HG02943 (cell line): ENCODE measurements around the gene UQCR11.
A peak's percentile ranks its signal among the peaks of the same experiment; 100 is the strongest.

ENCODE experiments used
- ATAC-seq: cut with Tn5 transposase; IDR thresholded peaks from one replicate; pipeline ENCODE4 v1.9.1; 2021; ENCODE audit warnings: mild to moderate bottlenecking, low read depth, moderate library complexity; ENCODE audit not compliant: unreplicated experiment

The UQCR11 gene

DNA sequence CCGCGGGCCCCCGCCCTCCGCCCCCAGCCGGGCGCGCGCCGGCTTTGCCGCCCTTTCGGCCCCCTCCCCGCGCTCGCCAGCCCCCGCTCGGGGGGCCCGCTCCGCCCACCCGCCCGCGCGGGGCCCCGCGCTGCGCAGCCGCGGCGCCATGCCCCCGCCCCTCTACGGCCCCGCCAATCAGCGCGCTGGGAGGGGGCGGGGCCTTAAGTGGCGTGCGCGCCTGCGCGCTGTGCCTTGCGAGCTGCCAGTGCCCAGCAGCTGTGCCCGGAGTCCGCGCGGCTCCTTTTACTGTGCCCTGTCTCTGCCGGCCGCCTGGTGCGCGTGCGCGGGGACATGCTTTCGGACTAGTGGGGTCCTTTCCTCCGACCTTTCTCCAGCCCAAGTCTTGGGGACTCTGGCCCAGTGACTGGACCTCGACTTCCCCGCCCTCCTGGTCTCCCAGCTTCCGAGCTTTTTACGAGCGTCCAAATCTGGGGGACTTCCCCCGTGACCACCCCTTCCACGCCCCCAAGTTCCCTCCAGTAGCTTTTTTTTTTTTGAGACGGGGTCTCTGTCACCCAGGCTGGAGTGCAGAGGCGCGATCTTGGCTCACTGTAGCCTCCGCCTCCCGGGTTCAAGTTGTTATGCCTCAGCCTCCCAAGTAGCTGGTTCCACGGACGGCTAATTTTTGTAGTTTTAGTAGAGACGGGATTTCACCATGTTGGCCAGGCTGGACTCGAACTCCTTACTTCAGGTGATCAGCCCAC lies 12.3 kb downstream of the UQCR11 start, which contains the start of gene MBD3:
Gene MBD3, minus strand, starts transcription at position 111 of the 746 bp plus-strand sequence. CDS start 234 bp downstream, outside the sequence.
- peak; percentile 55 for ATAC-seq

DNA sequence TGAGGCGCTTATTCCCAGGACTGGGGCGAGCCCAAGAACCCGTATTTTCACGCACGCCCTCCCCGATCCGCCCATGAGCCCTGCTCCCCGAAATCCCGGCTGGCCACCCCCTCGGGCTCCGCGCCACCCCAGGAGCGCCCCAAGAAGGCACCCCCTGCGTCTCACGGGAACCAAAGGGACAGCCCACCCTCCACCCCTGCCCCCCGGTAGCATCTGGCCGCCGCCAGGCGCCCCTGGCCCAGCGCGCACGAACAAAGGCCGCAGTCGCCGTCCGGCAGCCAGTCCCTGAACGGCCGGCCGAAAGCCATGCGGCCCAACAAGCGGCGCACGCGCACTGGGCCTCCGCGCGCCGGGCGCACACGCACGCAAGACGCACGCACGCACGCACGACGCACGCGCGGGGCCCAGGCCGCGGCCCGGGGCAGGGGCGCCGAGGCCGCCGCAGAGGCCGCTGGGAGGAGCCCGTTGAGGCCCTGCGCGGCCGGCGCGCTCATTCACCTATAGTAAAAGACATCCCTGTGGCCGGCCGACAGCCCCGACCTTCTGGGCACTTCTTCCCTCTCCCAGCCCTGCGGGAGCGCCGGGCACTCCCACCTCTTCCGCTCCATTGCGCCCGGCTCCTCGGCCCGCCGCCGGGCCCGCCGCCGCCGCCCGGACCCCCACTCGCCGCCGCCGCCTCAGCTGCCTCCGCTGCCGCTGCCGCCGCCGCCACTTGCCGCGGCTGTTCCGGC lies 13.1 kb downstream of the UQCR11 start:
- peak; percentile 60 for ATAC-seq

DNA sequence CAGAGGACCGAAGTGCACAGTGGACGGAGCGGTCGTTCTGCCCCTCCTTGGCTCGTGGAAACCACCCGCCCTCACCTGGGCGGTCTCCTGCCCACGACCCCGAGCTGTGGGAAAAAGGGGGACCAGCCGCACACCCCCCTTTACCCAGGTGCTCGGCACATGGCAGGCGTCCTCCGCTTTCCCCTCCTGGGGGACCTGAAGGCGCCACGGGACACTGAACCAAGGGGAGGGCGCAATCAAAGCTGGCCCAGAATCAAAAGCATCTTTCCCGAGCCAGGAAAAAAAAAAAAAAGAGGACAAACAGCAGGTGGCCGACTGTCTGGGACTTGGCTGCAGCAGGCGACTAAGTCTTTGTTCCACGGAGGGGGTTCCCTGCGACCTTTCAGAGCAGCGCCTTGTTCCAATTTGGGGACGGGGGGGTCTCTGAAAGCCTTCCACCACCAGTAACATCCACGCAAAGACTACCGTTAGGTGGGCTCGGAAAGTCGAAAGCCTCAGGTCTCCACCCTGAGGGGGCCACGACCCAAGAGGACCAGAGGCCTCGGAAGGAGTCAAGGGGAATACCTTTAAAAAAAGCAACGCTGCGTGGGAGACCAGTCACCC lies 13.7 kb downstream of the UQCR11 start:
- ATAC-seq = no peak

DNA sequence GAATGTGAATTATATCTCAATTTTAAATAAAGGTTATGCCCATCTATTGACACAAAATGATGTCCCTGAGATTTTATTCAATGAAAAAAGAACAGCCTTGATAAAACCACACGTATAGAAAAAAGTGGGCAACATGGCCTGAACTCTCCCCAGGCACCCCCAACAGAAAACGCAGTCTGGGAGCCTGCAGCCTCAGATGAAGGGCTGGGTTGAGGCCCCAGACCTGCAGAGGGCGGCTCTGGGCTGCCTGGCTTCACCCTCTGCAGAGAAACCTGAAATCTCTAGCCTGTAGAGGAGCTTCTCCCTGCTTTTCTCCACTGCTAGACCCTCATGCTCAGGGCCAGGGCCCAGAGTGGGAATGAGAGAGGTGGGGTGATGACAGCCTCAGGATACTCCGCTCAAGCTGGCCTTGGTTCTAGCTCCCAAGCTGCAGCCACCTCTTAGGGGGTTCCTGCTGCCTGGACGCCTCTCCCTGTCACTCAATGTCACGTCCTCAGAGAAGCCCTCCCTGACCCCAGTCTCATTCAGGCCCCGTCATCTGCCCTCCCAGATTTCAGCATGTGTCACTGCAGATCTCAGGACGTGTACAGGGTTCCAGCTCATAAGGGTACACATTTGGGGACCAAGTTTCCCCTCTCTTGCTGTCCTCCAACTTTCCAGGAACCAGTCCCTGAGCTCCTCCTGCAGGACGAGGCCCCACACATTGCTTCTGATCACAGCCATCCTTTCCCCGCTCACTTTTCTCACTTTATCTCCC lies 14.4 kb downstream of the UQCR11 start:
- ATAC-seq = no peak

DNA sequence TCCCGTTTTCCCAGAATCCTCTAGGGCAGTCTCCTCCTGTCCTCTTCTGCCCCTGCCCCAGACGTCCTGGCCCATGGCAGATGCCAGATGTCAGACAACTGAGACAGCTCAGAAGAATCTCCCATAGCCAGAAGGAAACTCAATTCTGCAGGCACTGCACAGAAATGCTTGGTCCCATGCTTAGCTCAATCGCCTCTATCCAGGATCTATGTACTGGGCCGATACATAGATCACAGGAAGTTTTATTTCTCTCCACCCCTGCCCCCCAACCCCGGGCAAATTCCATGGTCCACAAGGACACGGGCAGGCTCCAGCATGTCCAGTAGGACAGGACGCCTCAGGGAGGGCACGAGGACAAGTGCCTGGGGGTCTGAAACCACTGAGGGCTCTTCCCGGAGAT lies 17.4 kb downstream of the UQCR11 start:
- no peak for ATAC-seq

DNA sequence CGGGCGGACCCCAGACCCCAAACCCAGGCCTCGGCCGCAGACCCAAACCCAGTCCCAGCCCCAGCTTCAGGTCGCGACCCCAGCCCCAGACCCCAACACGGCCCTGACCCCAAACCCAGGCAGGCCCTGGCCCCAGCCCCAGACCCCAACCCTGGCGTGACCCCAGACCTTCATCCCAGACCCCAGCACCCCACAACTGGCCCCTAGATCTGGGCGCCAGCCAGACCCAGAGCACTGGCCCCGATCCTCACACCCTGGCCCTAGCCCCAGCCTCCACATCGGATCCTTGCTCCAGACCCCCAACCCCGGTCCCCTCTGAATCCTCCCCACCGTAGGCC lies 20.1 kb downstream of the UQCR11 start:
- no peak for ATAC-seq

DNA sequence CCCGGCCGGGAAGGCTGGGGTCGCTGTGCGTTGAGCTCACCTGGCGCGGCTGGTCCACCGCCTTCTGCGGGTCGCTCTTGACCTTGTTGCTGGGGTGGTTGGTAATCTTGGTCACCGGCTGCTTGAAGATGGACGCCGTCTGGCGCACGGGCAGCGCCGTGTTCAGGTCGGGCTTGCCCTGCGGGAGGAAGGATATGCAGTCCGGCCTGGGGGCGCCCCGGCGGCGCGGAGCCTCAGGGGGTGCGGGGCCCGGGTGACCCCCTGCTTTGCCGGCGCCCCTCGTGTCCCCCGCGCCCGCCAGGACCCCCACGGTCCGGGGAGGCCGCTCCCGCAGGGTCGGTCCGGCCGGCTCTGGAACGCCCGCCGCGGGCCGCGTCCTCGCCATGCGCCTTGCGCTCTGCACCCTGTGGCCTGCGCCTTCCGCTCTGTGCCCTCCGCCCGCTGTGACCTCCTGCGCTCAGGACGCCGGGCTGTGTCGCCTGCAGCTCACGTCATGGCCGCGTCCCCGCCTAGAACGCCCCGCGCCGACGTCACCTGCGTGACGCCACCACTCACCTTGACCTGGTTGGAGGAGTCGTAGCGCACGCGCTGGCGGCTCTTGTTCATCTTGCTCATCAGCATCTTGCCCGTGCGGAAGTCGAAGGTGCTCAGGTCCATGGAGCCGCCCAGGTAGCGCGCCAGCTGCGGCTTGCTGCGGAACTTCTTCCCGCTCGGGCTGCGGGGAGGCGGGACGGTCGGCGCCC lies 20.6 kb downstream of the UQCR11 start:
- ATAC-seq = no peak

DNA sequence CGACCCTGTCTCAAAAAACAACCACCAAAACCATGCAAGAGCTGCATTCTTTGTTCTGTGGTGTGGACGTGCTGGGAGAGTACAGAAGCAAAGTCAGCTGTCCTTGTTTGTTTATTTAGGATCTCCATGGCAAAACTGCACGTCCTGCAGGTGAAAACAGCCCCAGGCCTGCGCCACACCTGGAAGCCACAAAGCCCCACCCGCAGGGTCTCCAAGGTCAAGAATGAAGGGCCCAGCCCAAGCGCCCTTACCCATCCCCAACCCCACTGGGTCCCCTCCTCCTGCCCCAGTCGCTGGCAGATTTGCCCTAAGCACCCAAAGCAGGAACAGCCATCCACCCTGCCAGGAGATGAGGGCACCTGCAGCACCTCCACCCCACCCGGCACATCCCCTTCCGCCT lies 23.1 kb downstream of the UQCR11 start:
- ATAC-seq = no peak

DNA sequence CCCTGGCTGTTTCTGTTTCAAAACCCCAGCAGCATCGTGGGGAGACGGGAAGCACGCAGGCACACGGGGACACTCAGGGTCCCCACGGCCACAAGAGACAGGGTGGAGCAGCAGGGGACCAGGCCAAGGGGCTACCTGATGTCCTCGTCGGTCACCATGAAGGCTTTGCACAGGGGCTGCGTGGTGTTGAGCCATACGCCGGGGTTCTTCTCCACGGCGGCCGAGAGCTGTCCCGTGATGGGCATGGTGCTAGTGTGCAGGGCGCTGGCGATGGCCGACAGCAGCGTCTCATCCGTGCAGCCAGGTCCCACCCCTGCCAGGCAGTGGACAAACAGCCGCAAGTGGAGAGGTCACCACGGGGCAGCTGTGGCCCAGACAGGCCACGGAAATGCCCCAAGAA lies 24.3 kb downstream of the UQCR11 start:
- ATAC-seq = no peak

DNA sequence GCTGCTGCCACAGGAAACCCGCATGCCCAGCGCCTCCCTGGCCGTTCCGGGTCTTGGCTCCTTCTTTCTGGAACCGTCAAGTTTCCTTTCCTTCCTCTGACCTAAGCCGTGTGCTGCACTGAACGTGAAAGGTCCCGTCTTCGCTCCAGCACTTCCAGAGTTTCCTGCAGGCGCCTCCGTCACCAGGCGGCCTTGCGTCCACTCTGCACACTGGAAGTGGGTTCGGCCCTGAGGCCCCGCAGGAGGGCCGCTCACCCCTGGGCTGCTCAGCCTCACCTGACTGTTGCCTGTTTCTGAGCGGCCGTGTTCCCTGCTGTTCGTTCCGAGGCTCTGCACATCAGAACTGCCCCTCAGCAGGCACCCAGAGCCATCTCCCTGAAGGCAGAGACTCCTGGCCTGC lies 24.9 kb downstream of the UQCR11 start:
- no peak for ATAC-seq

DNA sequence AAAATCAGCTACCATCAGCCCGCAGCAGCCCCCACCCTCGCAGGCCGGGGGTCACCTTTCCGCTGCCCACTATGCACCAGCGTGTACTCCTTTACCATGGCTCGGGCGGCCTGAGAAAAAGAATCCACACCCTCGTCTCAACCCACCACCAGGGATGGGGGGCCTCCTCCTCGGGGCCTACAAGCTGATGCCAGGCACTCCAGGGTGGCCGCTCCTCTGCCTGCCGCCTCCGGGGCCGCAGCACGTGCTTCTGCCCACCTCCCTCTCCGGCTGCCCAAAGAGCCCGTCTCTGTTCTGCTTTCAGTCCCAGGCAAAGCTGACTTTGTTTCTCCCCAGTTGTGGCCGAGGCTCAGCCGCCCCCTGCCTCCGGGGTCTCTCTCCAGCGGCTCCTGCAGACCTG lies 26.0 kb downstream of the UQCR11 start:
- no peak for ATAC-seq

DNA sequence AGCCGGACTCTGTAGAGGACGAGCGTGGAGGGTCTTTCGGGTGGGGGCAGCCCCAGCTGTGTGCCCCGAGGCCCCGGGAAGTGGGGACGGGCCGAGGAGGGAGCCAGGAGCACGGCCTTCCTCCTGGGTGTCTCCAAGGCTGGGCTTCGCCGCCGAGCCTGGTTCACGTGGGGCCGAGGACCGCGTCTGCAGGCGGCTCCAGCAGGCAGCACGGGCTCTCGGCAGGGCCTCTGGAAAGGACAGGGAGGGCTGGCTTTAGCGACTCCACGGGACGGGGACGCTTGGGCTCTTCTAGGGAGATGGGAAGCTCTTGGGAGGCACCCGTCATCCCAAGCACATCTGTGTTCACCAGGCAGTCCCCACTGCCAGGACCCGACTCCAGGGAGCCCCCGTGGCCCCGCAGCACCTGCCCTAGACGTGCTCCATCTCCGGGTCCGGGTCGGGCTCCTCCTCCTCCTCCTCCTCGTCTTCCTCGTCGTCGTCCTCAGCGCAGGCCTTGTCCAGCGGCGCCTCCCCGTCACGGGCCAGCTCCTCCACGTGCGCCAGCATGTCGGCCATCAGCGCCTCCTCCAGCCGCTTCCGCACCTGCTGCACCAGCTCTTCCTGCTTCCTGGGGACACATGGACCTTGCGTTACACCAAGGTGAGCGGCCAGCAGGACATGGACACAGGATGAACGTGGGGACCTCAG lies 27.2 kb downstream of the UQCR11 start:
- no peak for ATAC-seq

DNA sequence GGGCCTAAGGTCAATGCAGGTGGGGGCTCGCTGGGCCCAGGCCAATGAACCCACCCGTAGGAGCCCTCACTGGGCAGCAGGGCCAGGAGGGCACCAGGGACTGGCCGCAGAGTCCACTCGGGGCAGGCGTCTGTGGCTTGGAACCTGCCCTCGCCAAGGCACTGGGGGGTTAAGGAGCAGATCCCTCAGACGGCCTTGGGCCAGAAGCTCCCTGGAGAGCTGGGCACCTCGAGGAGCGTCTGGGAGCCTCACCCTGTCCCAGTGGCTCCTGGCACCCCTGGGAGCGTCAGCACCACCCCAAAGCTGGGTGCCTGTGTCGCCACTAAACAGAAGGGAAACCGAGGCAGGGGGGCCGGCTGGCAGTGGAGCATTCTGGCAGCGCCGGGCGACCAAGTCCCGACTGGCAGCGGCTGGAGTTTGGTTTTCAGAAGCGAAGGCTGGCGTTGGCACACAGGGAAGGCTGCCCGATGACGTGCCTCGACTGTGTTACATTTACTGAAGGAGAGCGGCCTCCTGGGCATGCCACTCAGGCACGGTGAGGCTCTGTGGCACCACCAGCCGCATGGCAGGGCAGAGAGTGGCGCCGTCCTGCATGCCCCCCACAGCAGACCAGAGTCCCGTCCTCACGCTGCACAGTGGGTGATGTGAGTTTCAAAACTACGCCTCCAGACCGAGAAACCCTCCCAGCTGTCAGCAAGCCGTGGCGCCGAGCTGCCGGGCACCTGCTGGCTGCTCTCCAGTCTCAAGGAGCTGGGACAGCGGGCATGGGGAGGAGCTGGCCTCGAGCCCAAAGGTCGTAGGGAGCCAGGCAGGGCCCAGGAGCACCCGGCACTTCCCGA lies 28.0 kb downstream of the UQCR11 start:
- ATAC-seq = no peak

DNA sequence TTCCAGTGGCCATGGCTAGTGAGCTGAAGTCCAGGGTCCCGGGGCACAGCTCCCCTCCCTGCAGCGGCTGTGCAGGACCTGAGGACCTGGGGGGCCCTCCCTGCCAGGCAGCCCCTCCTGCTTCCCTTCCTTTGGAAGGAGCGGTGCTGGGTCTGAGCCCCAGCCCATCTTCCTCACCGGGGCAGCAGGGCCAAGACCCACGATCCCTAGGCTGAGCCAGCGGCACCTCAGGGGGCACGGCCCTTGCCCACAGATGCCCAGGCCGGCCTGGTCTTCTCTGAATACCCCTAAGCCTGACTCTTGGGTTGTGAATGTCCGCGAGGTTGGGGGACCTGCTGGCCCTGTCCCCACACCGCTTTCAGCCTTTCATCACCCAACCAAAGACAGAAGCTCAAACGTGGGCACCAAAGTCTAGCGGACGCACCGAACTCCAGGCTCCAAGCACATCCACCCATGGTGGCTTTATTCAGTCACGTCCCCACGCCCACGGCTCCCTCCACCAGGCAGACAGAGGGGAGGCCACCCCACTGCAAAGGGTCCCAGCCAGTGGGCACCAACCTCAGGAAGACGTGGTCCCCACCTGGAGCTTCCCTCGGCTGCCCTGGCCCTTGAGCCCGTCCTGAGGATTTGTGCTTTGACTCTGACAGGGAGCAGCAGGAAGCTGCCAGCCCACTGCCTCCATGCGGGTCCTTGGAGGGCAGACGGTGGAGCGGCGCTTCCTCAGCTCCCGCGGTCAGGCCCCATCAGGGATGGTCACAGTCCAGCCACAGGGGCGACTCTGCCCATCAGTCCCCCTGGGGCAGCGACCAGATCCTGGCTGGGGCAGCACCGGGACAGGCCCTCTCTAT lies 28.8 kb downstream of the UQCR11 start:
- no peak for ATAC-seq

DNA sequence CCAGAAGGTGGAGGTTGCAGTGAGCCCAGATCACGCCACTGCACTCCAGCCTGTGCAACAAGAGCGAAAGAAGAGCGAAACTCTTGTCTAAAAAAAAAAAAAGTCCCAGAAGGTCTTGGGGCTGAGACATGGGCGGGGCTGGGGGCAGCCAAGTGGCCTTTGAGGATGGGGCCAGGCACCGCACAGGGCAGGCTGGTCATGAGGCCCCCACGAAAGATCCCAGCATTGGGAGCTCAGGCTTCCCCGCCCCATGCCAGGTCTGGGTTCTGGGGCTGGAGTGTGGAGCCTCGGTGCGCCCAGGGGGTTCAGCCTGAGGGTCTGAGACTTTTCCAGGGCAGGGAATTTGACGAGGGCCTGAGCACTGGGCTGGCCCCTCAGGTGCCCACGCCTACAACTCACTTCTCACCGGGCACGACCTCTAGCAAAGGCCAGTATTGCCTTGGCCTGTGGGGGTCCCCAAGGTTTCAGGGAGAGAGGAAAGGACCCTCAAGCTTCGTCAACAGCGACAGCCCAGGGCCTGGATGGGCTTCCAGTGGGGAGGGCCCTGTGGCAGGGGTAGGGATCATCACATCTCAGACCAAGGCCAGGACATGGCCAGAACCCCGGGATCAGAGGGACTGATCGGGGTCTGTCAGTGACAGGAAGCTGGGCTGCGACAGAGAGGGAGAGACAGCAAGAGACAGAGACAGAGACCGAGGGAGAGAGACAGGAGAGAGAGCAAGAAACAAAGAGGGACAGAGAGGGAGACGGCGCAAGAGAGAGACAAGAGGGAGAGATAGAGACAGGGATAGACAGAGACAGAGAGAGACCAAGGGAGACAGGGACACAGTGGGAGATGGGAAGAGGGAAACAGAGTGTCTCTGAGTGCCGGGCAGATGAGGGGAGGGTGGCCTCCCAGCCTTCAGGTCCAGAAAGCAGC lies 29.7 kb downstream of the UQCR11 start:
- ATAC-seq = no peak

DNA sequence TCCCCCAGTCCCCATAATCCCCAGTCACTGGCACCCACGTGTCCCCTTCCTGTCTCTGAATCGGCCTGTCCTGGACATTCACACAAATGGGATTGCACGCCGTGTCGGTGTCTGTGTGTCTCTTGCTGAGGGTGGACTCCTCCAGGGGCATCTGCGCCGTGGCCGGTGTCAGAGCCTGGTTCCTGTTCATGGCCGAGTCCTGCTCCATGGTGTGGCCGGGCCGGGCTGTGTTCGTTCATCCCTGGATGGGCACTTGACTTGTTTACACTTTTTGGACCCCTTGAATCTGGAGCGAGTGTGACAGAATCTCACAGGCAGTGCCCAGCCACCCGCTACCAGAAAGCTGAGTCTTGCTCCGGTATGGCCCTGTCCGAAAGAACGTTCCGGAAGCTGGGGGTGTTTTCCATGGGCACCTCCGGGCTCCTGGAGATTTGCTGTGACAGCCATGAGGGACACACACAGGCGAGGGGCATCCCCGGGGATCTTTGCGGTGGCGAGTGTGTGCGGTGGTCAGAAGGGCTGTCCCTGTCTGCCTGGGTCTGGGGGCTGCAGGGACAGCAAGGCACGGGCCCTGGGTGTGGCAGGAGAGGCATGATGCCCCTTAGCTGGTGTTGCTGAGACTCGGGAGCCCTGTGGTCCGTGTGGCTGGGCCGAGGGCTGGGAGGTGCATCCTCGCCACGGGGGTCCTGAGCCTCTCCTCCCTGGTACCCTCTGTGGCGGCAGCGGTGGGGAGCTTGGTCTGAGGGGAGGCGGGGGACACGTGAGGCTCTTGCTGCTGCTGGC lies 30.7 kb downstream of the UQCR11 start:
- no peak for ATAC-seq
